OCI-LY7 (cell line): ENCODE data around the gene XYLT1. TPM values are rescaled to one million over a fixed set of nuclear protein-coding genes. Genes with fewer than 3 reads are reported as not detected.

Experiments
- BruUV-seq: library from RNA; stranded (reverse); fragments of 400-500 nt; replicated peaks from 2 replicates; lab custom pipeline; 2021; lab: Mats Ljungman, UMichigan
- CTCF ChIA-PET: fragments of 300-600 bp; sonication (Branson Sonifier 250); formaldehyde crosslinking; loops from one replicate; lab custom pipeline; 2022; ENCODE audit warnings: antibody characterized with exemption; ENCODE audit not compliant: unreplicated experiment; lab: Charles Lee
- POLR2A ChIA-PET: fragments of 300-600 bp; sonication (Branson Sonifier 250); formaldehyde crosslinking; loops from one replicate; lab custom pipeline; 2022; ENCODE audit warnings: antibody characterized with exemption; lab: Charles Lee
- DNase-seq: peaks from one replicate; pipeline ENCODE4 v3.0.0-alpha.2; 2015; ENCODE audit warnings: low spot score
- H2AFZ ChIP-seq: fragments of 200-600 bp; sonication (generic), shearing (Covaris generic); 2 replicates; pipeline ENCODE4 v1.6.1; 2014; ENCODE audit warnings: mild to moderate bottlenecking, antibody characterized with exemption, low read length, moderate library complexity
- H3K27ac ChIP-seq: fragments of 200-600 bp; sonication (generic); 2 replicates; pipeline ENCODE4 v1.5.1; 2014; ENCODE audit warnings: mixed run types, low read depth, mild to moderate bottlenecking, moderate library complexity, low read length, inconsistent platforms; ENCODE audit not compliant: poor library complexity, severe bottlenecking
- H3K36me3 ChIP-seq: fragments of 200-600 bp; sonication (generic); 2 replicates; pipeline ENCODE4 v1.6.1; 2014; ENCODE audit warnings: mild to moderate bottlenecking, antibody characterized with exemption, low read length, moderate library complexity, mixed read lengths; ENCODE audit not compliant: insufficient read depth
- H3K4me1 ChIP-seq: fragments of 200-600 bp; sonication (generic); 2 replicates; pipeline ENCODE4 v1.5.1; 2014; ENCODE audit warnings: mild to moderate bottlenecking, low read length; ENCODE audit not compliant: insufficient read depth, poor library complexity, severe bottlenecking
- H3K4me2 ChIP-seq: fragments of 200-600 bp; sonication (generic); 2 replicates; pipeline ENCODE4 v1.6.1; 2014; ENCODE audit warnings: mild to moderate bottlenecking, low read length
- H3K4me3 ChIP-seq: fragments of 200-600 bp; sonication (generic); 2 replicates; pipeline ENCODE4 v1.5.1; 2014; ENCODE audit warnings: mild to moderate bottlenecking, low read depth, low read length; ENCODE audit not compliant: poor library complexity, severe bottlenecking
- H3K79me2 ChIP-seq: fragments of 200-600 bp; sonication (generic); 2 replicates; pipeline ENCODE4 v1.6.1; 2016; ENCODE audit warnings: low read depth, mild to moderate bottlenecking, low read length, moderate library complexity, mixed read lengths; ENCODE audit not compliant: insufficient read depth
- H3K9me2 ChIP-seq: fragments of 200-600 bp; sonication (generic); 2 replicates; pipeline ENCODE4 v1.6.1; 2016; ENCODE audit warnings: mild to moderate bottlenecking, low read length, mixed read lengths; ENCODE audit not compliant: insufficient read depth
- H3K9me3 ChIP-seq: fragments of 200-600 bp; sonication (generic); 2 replicates; pipeline ENCODE4 v1.6.1; 2014; ENCODE audit warnings: mild to moderate bottlenecking, mixed run types, low read length, mixed read lengths
- H4K20me1 ChIP-seq: fragments of 200-600 bp; sonication (generic); 2 replicates; pipeline ENCODE4 v1.6.1; 2014; ENCODE audit warnings: mild to moderate bottlenecking, antibody characterized with exemption, low read length, moderate library complexity, mixed read lengths; ENCODE audit not compliant: insufficient read depth
- EZH2phosphoT487 ChIP-seq: fragments of 200-600 bp; sonication (generic); IDR thresholded peaks from 2 replicates; pipeline ENCODE4 v1.6.1; 2018; ENCODE audit warnings: low read depth, borderline replicate concordance, mild to moderate bottlenecking, mixed run types, antibody characterized with exemption, low read length, moderate library complexity, mixed read lengths
- intact Hi-C: fragments of 100-400 bp; cut with micrococcal nuclease; formaldehyde crosslinking; loops from one replicate; pipeline ENCODE4 v1.10.0; 2022; ENCODE audit not compliant: unreplicated experiment
- total RNA-seq, 2 experiments: library from RNA; depleted of rRNA in 1 of 2; stranded (reverse); fragments of >200 nt in 1 of 2; shearing (Covaris generic) in 1 of 2; gene quantifications; 2 replicates each; pipeline ENCODE4 v1.2.3, GENCODE V29; 2014 to 2022
- TF ChIP-seq, protein P1 (sequence below): fragments of 200-600 bp; sonication (generic); conservative IDR thresholded peaks from 2 replicates; pipeline ENCODE4 v1.5.1; 2014; ENCODE audit warnings: mild to moderate bottlenecking, antibody characterized with exemption, low read length, moderate library complexity, mixed read lengths

The XYLT1 gene
- total RNA-seq, 2 experiments from 2014 or later = 36.3 to 50.0 TPM

DNA sequence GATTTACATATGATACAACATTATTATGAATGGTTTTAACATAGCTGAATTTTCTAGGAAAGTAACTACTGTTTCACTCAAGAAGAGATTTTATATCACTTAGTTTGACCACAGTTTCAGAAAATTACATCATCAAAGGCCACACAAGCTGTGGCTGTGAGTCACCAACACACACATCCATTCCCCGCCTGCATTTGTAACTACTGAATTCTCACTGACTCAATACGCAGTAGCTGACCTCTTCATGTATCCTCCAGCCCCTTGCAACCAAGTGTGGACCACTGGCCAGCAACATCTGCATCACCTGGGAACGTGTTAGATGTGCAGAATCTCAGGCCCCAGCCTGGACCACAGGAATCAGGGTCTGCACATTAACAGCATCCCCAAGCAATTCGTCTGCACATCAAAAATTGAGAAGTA lies 197.6 kb downstream of the XYLT1 start:
- H3K79me2 ChIP-seq = no peaks in the 10 kb centered on the region
- H3K9me2 ChIP-seq = no peaks in the 10 kb centered on the region
- no TSS peak for BruUV-seq
- no peaks in the 10 kb centered on the region for H3K36me3 ChIP-seq
- TF ChIP-seq, protein P1, sequence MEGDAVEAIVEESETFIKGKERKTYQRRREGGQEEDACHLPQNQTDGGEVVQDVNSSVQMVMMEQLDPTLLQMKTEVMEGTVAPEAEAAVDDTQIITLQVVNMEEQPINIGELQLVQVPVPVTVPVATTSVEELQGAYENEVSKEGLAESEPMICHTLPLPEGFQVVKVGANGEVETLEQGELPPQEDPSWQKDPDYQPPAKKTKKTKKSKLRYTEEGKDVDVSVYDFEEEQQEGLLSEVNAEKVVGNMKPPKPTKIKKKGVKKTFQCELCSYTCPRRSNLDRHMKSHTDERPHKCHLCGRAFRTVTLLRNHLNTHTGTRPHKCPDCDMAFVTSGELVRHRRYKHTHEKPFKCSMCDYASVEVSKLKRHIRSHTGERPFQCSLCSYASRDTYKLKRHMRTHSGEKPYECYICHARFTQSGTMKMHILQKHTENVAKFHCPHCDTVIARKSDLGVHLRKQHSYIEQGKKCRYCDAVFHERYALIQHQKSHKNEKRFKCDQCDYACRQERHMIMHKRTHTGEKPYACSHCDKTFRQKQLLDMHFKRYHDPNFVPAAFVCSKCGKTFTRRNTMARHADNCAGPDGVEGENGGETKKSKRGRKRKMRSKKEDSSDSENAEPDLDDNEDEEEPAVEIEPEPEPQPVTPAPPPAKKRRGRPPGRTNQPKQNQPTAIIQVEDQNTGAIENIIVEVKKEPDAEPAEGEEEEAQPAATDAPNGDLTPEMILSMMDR = no peak
- intact Hi-C loops = no loop called here
- no peak overlapping the region for H3K4me2 ChIP-seq
- H3K4me3 ChIP-seq = no peak overlapping the region
- no peak overlapping the region for H3K27ac ChIP-seq
- CTCF ChIA-PET = no interaction called here
- no peaks in the 10 kb centered on the region; the same call in 1 of the 2 replicates for H4K20me1 ChIP-seq
- no peak for DNase-seq
- POLR2A ChIA-PET = interaction anchor here (0.6 kb wide), 1 partner anchor 179 kb away, joined by 3 read pairs; no protein-coding TSS in a partner anchor
- no peaks in the 10 kb centered on the region for H3K9me3 ChIP-seq
- peaks cover 15% of the 10 kb centered on the region for H3K4me1 ChIP-seq
- no peak overlapping the region for H2AFZ ChIP-seq

DNA sequence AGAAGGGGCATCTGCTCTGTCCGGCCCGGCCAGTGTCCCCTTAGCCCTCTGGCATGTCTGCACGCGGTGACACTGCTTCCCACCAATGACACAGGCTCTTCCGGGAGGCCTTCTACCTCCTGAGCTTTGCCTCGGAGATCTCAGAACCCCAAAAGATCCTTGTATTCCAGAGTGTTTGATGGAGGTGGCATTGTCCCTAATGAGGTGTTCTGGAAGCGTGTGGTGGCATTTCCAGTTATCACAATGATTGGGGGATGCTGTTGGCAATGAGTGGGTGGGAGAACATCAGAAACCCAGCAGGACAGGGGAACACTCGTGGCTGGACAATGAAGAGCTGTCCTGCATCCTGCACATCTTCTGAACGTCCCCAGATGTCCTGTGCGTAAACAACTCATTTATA lies 198.0 kb downstream of the XYLT1 start:
- BruUV-seq = no TSS peak
- intact Hi-C loops = no loop called here
- CTCF ChIA-PET = no interaction called here
- TF ChIP-seq, protein P1 = no peak
- no peak for TF ChIP-seq EZH2phosphoT487
- Histone ChIP-seq H3K79me2 (no peaks in the 10 kb centered on the region), H3K4me1 (peaks cover 11% of the 10 kb centered on the region), H3K4me2 (no peak overlapping the region), H3K4me3 (no peak overlapping the region), H2AFZ (no peak overlapping the region), H3K9me3 (no peaks in the 10 kb centered on the region), H4K20me1 (no peaks in the 10 kb centered on the region; the same call in 1 of the 2 replicates), H3K9me2 (no peaks in the 10 kb centered on the region), H3K27ac (no peak overlapping the region), H3K36me3 (no peaks in the 10 kb centered on the region)
- no peak for DNase-seq
- POLR2A ChIA-PET = interaction anchor here (0.7 kb wide), 1 partner anchor 305 kb away, joined by 3 read pairs; no protein-coding TSS in a partner anchor

DNA sequence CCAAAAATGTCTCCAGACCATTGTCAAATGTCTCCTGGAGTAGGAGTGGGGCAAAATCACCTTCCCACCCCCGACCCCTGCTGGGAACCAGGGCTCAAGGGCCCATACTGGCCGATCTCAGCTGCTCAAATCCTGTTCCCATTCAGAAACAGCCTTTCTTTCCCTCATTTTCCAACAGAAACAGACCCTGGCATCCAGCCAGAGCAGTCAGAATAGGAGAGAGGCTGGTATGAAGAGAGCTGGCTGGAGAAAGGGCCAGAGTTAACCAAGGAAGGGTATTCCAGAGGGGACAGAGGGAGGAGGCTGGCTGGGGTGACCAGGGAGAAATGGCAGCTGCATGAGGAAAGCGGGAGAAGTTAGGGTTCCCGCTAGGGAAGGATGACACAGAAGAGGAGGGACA lies 199.1 kb downstream of the XYLT1 start:
- no peak for TF ChIP-seq EZH2phosphoT487
- TF ChIP-seq, protein P1 = no peak
- CTCF ChIA-PET = no interaction called here
- Histone ChIP-seq H3K9me2 (no peaks in the 10 kb centered on the region), H2AFZ (no peak overlapping the region), H3K36me3 (no peaks in the 10 kb centered on the region), H3K4me1 (peaks cover 16% of the 10 kb centered on the region), H3K4me2 (no peak overlapping the region), H3K27ac (no peak overlapping the region), H3K9me3 (no peaks in the 10 kb centered on the region), H3K4me3 (no peak overlapping the region), H3K79me2 (no peaks in the 10 kb centered on the region), H4K20me1 (no peaks in the 10 kb centered on the region; the same call in 1 of the 2 replicates)
- intact Hi-C loops = no loop called here
- no peak for DNase-seq
- POLR2A ChIA-PET = interaction anchor here (0.7 kb wide), 1 partner anchor 306 kb away, joined by 3 read pairs; no protein-coding TSS in a partner anchor
- no TSS peak for BruUV-seq
